K562 (cell line): Measurements from ENCODE around the gene TBC1D7. TPM values are rescaled to one million over a fixed set of nuclear protein-coding genes. Genes with fewer than 3 reads are reported as not detected.

Experiments
- ATAC-seq: fragments of 200-7000 bp; cut with Tn5 transposase; 3 replicates; pipeline ENCODE4 v1.9.1; 2020; ENCODE audit warnings: moderate library complexity
- BruUV-seq: library from RNA; stranded (reverse); fragments of 400-500 nt; replicated peaks from 2 replicates; lab custom pipeline; 2021; lab: Mats Ljungman, UMichigan
- CTCF ChIA-PET: fragments of 300-600 bp; formaldehyde crosslinking; extraction: SDS; loops from one replicate; lab custom pipeline; 2021; ENCODE audit warnings: low intra/inter-chr PET ratio; lab: Yijun Ruan, JAX
- POLR2A ChIA-PET: fragments of 300-600, 350-650 bp; sonication (Branson Sonifier 250); formaldehyde crosslinking; extraction: SDS; loops from one replicate; lab custom pipeline; 2021; ENCODE audit warnings: antibody characterized with exemption, inconsistent platforms; lab: Yijun Ruan, JAX
- DNase-seq, 4 experiments: peaks; one replicate each; pipeline versions ENCODE4 v3.0.0 to v3.0.0-alpha.2; 2011 to 2018; ENCODE audit warnings: low spot score in 3 of 4, mixed read lengths in 3 of 4; ENCODE audit errors: extremely low read depth in 1 of 4
- FAIRE-seq: peaks from 2 replicates; lab custom pipeline; 2011; peaks lifted over from hg19 to GRCh38; lab: Jason Lieb, UNC
- H2AFZ ChIP-seq: 2 replicates; pipeline ENCODE4 v1.6.0; 2011; ENCODE audit warnings: low read depth, low read length, control low read depth, inconsistent platforms
- H3K27ac ChIP-seq: fragments of 200-600 bp; 3 replicates; pipeline ENCODE4 v1.8.0; 2011; ENCODE audit warnings: low read depth, mild to moderate bottlenecking, control low read depth, inconsistent platforms, low read length, moderate library complexity, mixed read lengths; ENCODE audit errors: extremely low read depth
- H3K27me3 ChIP-seq, 2 experiments: fragments of 300-600 bp in 1 of 2; 2 replicates in 1 of 2; 3 replicates in 1 of 2; pipeline versions ENCODE4 v1.6.0 to v1.8.0; 2011; ENCODE audit warnings: inconsistent platforms in 2 of 2, low read length in 2 of 2, mild to moderate bottlenecking in 1 of 2, mixed read lengths in 1 of 2, moderate library complexity in 1 of 2; ENCODE audit not compliant: control insufficient read depth in 2 of 2, insufficient read depth in 2 of 2
- H3K36me3 ChIP-seq: fragments of 300-600 bp; 3 replicates; pipeline ENCODE4 v1.8.0; 2011; ENCODE audit warnings: mild to moderate bottlenecking, low read length, inconsistent platforms; ENCODE audit not compliant: control insufficient read depth, insufficient read depth
- H3K4me1 ChIP-seq, 2 experiments: fragments of 200-600 bp in 1 of 2; replicated peaks in 1 of 2; 2 replicates in 1 of 2; 3 replicates in 1 of 2; pipeline versions ENCODE4 v1.5.1 to v1.8.0; 2011; ENCODE audit warnings: inconsistent platforms in 2 of 2, low read length in 2 of 2, mild to moderate bottlenecking in 1 of 2, mixed read lengths in 1 of 2, moderate library complexity in 1 of 2; ENCODE audit not compliant: control insufficient read depth in 2 of 2, insufficient read depth in 2 of 2
- H3K4me2 ChIP-seq: 2 replicates; pipeline ENCODE4 v1.6.1; 2011; ENCODE audit warnings: low read length, control low read depth, inconsistent platforms, mixed read lengths; ENCODE audit not compliant: insufficient read depth
- H3K4me3 ChIP-seq: fragments of 200-600 bp; sonication (generic), shearing (Covaris generic); 2 replicates; pipeline ENCODE4 v1.5.1; 2016; ENCODE audit warnings: control low read depth, inconsistent platforms
- H3K79me2 ChIP-seq: fragments of 200-600 bp; 3 replicates; pipeline ENCODE4 v1.8.0; 2011; ENCODE audit warnings: low read length, inconsistent platforms; ENCODE audit not compliant: control insufficient read depth, insufficient read depth
- H3K9ac ChIP-seq, 2 experiments: 2 replicates each; pipeline versions ENCODE4 v1.6.0 to v1.6.1; 2011; ENCODE audit warnings: low read depth in 2 of 2, low read length in 2 of 2, control low read depth in 1 of 2, inconsistent platforms in 1 of 2, mild to moderate bottlenecking in 1 of 2, mixed read lengths in 1 of 2; ENCODE audit not compliant: insufficient read depth in 1 of 2
- H3K9me1 ChIP-seq: one replicate; pipeline ENCODE4 v1.6.0; 2011; ENCODE audit warnings: inconsistent platforms, mild to moderate bottlenecking, low read length, moderate library complexity; ENCODE audit not compliant: control insufficient read depth, insufficient read depth
- H3K9me3 ChIP-seq: replicated peaks from 2 replicates; pipeline ENCODE4 v1.5.1; 2011; ENCODE audit warnings: low read depth, low read length, inconsistent platforms; ENCODE audit not compliant: control insufficient read depth, insufficient read depth
- H4K20me1 ChIP-seq: replicated peaks from 2 replicates; pipeline ENCODE4 v1.6.1; 2011; ENCODE audit warnings: low read length, inconsistent platforms, mixed read lengths; ENCODE audit not compliant: control insufficient read depth, insufficient read depth
- CBX8 ChIP-seq: fragments of 200-600 bp; sonication (generic); IDR thresholded peaks from 2 replicates; pipeline ENCODE4 v1.6.1; 2012; ENCODE audit warnings: borderline replicate concordance, mixed run types, low read depth, mild to moderate bottlenecking, moderate library complexity, mixed read lengths, low read length, control low read depth, inconsistent platforms; ENCODE audit not compliant: poor library complexity, severe bottlenecking; ENCODE audit errors: extremely low read depth
- SIN3A ChIP-seq, 2 experiments: fragments of 150-350 bp in 1 of 2; IDR thresholded peaks; 2 replicates each; pipeline ENCODE4 v1.6.1; 2011 to 2016; ENCODE audit warnings: borderline replicate concordance in 2 of 2, low read depth in 2 of 2, low read length in 2 of 2, mild to moderate bottlenecking in 2 of 2, moderate library complexity in 2 of 2; ENCODE audit not compliant: control insufficient read depth in 1 of 2
- WGBS: fragments of 100-300 bp; shearing (Covaris generic); methylation state at CpG from one replicate; pipeline ENCODE4 v1.1.6; 2016; ENCODE audit warnings: low coverage, mixed read lengths; ENCODE audit not compliant: insufficient coverage; ENCODE audit errors: missing lambda C conversion rate; 5-methylcytosine and 5-hydroxymethylcytosine counted together
- in situ Hi-C: fragments of 300-500 bp; cut with MboI; formaldehyde crosslinking; loops from 4 replicates; pipeline ENCODE4 v1.15.0; 2018; ENCODE audit warnings: inconsistent platforms, mixed read lengths
- intact Hi-C: fragments of 100-400 bp; cut with micrococcal nuclease; formaldehyde crosslinking; loops from 2 replicates; pipeline ENCODE4 v1.14.2; 2022
- polyA plus RNA-seq, 8 experiments: library from polyadenylated mRNA; depleted of rRNA in 4 of 8; stranded (reverse) in 5 of 8; unstranded in 3 of 8; fragments of >200 nt; fragmentation: Nextera tagmentation in 2 of 8; fragmentation: Illumina TruSeq in 1 of 8; extraction: Ambion mirVana in 2 of 8; extraction: Trizol in 1 of 8; gene quantifications; 2 replicates each; pipeline versions ENCODE4 v1.2.1 to v1.2.3, GENCODE V29; 2011 to 2014; ENCODE audit warnings: inconsistent platforms in 1 of 8, missing spikeins in 1 of 8
- total RNA-seq, 7 experiments: library from RNA; depleted of rRNA in 6 of 7; stranded (reverse); fragments of >200 nt in 6 of 7; fragmentation: Illumina TruSeq in 2 of 7; extraction: Trizol in 2 of 7; gene quantifications; 2 replicates each; pipeline versions ENCODE4 v1.2.1 to v1.2.3, GENCODE V29; 2011 to 2021; ENCODE audit warnings: low replicate concordance in 1 of 7
- TF ChIP-seq, protein P1 (sequence below): fragments of 200-600 bp; sonication (generic); IDR thresholded peaks from one replicate; pipeline ENCODE4 v1.6.1; 2012; ENCODE audit warnings: mild to moderate bottlenecking, low read depth, low read length, inconsistent platforms
- TF ChIP-seq, protein P2 (sequence below): fragments of 450-650 bp; IDR thresholded peaks from 2 replicates; pipeline ENCODE4 v1.6.1; 2016; ENCODE audit warnings: missing biosample characterization, missing genetic modification characterization

TBC1D7 gene
- total and polyA plus RNA-seq, 9 of the 15 experiments (the other 6 are each of a cell fraction or from before 2014, with no cell fraction given) = 49.4 to 107 (median 61.1) TPM

GRCh38 chr6:13362412-13362811 lies 34.1 kb upstream of the TBC1D7 start:
- TF ChIP-seq CBX8 (no peak), SIN3A (IDR thresholded peaks at IDR 0.05; ENCODE audit: borderline replicate concordance in 2 of 2, control insufficient read depth in 1 of 2, low read depth in 2 of 2, low read length in 2 of 2) (no peak)
- TF ChIP-seq, protein P1, sequence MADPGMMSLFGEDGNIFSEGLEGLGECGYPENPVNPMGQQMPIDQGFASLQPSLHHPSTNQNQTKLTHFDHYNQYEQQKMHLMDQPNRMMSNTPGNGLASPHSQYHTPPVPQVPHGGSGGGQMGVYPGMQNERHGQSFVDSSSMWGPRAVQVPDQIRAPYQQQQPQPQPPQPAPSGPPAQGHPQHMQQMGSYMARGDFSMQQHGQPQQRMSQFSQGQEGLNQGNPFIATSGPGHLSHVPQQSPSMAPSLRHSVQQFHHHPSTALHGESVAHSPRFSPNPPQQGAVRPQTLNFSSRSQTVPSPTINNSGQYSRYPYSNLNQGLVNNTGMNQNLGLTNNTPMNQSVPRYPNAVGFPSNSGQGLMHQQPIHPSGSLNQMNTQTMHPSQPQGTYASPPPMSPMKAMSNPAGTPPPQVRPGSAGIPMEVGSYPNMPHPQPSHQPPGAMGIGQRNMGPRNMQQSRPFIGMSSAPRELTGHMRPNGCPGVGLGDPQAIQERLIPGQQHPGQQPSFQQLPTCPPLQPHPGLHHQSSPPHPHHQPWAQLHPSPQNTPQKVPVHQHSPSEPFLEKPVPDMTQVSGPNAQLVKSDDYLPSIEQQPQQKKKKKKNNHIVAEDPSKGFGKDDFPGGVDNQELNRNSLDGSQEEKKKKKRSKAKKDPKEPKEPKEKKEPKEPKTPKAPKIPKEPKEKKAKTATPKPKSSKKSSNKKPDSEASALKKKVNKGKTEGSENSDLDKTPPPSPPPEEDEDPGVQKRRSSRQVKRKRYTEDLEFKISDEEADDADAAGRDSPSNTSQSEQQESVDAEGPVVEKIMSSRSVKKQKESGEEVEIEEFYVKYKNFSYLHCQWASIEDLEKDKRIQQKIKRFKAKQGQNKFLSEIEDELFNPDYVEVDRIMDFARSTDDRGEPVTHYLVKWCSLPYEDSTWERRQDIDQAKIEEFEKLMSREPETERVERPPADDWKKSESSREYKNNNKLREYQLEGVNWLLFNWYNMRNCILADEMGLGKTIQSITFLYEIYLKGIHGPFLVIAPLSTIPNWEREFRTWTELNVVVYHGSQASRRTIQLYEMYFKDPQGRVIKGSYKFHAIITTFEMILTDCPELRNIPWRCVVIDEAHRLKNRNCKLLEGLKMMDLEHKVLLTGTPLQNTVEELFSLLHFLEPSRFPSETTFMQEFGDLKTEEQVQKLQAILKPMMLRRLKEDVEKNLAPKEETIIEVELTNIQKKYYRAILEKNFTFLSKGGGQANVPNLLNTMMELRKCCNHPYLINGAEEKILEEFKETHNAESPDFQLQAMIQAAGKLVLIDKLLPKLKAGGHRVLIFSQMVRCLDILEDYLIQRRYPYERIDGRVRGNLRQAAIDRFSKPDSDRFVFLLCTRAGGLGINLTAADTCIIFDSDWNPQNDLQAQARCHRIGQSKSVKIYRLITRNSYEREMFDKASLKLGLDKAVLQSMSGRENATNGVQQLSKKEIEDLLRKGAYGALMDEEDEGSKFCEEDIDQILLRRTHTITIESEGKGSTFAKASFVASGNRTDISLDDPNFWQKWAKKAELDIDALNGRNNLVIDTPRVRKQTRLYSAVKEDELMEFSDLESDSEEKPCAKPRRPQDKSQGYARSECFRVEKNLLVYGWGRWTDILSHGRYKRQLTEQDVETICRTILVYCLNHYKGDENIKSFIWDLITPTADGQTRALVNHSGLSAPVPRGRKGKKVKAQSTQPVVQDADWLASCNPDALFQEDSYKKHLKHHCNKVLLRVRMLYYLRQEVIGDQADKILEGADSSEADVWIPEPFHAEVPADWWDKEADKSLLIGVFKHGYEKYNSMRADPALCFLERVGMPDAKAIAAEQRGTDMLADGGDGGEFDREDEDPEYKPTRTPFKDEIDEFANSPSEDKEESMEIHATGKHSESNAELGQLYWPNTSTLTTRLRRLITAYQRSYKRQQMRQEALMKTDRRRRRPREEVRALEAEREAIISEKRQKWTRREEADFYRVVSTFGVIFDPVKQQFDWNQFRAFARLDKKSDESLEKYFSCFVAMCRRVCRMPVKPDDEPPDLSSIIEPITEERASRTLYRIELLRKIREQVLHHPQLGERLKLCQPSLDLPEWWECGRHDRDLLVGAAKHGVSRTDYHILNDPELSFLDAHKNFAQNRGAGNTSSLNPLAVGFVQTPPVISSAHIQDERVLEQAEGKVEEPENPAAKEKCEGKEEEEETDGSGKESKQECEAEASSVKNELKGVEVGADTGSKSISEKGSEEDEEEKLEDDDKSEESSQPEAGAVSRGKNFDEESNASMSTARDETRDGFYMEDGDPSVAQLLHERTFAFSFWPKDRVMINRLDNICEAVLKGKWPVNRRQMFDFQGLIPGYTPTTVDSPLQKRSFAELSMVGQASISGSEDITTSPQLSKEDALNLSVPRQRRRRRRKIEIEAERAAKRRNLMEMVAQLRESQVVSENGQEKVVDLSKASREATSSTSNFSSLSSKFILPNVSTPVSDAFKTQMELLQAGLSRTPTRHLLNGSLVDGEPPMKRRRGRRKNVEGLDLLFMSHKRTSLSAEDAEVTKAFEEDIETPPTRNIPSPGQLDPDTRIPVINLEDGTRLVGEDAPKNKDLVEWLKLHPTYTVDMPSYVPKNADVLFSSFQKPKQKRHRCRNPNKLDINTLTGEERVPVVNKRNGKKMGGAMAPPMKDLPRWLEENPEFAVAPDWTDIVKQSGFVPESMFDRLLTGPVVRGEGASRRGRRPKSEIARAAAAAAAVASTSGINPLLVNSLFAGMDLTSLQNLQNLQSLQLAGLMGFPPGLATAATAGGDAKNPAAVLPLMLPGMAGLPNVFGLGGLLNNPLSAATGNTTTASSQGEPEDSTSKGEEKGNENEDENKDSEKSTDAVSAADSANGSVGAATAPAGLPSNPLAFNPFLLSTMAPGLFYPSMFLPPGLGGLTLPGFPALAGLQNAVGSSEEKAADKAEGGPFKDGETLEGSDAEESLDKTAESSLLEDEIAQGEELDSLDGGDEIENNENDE = no peak
- TF ChIP-seq, protein P2, sequence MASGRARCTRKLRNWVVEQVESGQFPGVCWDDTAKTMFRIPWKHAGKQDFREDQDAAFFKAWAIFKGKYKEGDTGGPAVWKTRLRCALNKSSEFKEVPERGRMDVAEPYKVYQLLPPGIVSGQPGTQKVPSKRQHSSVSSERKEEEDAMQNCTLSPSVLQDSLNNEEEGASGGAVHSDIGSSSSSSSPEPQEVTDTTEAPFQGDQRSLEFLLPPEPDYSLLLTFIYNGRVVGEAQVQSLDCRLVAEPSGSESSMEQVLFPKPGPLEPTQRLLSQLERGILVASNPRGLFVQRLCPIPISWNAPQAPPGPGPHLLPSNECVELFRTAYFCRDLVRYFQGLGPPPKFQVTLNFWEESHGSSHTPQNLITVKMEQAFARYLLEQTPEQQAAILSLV (tag) = no peak
- in situ Hi-C loops (no loop called here), intact Hi-C loops (no loop called here)
- H3K4me3 ChIP-seq = no peak overlapping the region
- CTCF ChIA-PET = no interaction called here
- no peak overlapping the region for H3K27ac ChIP-seq
- POLR2A ChIA-PET = no interaction called here
- H3K4me1 ChIP-seq = peaks cover 15 to 25% of the 10 kb centered on the region in 2 experiments
- H3K9me1 ChIP-seq = no peaks in the 10 kb centered on the region
- no peak for ATAC-seq
- H3K4me2 ChIP-seq = no peak overlapping the region
- H3K27me3 ChIP-seq = no peaks in the 10 kb centered on the region
- no peak for DNase-seq
- WGBS = 59% methylated on average over 4 of the region's 5 CpGs
- H3K36me3 ChIP-seq = no peaks in the 10 kb centered on the region
- H4K20me1 ChIP-seq = no peaks in the 10 kb centered on the region
- H2AFZ ChIP-seq = no peak overlapping the region
- H3K79me2 ChIP-seq = no peaks in the 10 kb centered on the region
- H3K9me3 ChIP-seq = no peaks in the 10 kb centered on the region
- no TSS peak for BruUV-seq
- no peak for FAIRE-seq
- H3K9ac ChIP-seq = no peak overlapping the region
